GM19193 (cell line): ENCODE measurements around the gene DCDC2.

ENCODE experiments used
- POLR2A ChIP-seq: IDR thresholded peaks from 4 replicates; pipeline ENCODE4 v1.6.1; 2011; ENCODE audit not compliant: insufficient read depth, insufficient read length; ENCODE audit errors: extremely low read depth

The DCDC2 gene

GRCh38 chr6:24332317-24332716 lies 25.5 kb downstream of the DCDC2 start:
- no peak for TF ChIP-seq POLR2A

GRCh38 chr6:24330137-24330732 lies 27.6 kb downstream of the DCDC2 start:
- TF ChIP-seq POLR2A: no peak

- TF ChIP-seq POLR2A: no peak
These were observed 28.4 kb downstream of the DCDC2 start for GRCh38 chr6:24329451-24329850.

DNA sequence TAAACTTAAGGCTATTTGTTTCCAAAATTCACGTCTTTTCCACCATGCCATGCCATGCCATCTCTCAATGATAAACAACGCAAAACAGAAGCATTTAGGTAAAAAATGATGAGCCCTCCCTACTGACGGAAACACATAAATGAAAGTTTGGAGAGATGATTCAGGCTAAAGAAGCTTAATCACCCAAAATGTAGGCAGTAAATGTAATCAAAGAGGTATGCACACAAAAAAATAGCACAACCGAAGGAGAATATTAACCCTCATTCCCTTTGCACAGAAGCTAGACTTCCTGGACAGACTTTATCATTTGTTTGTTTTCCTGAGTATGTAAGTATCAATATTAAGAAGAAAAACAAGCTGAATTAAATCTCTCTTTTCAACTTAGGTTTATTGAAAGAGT lies 28.8 kb downstream of the DCDC2 start:
- TF ChIP-seq POLR2A: no peak

- no peak for TF ChIP-seq POLR2A
These were observed 30.1 kb downstream of the DCDC2 start for GRCh38 chr6:24327756-24328155.

GRCh38 chr6:24325978-24326377 lies 31.9 kb downstream of the DCDC2 start:
- TF ChIP-seq POLR2A: no peak

- no peak for TF ChIP-seq POLR2A
These were observed 33.2 kb downstream of the DCDC2 start for GRCh38 chr6:24324617-24325016.

- TF ChIP-seq POLR2A: no peak
These were observed 34.1 kb downstream of the DCDC2 start for GRCh38 chr6:24323632-24324337.

DNA sequence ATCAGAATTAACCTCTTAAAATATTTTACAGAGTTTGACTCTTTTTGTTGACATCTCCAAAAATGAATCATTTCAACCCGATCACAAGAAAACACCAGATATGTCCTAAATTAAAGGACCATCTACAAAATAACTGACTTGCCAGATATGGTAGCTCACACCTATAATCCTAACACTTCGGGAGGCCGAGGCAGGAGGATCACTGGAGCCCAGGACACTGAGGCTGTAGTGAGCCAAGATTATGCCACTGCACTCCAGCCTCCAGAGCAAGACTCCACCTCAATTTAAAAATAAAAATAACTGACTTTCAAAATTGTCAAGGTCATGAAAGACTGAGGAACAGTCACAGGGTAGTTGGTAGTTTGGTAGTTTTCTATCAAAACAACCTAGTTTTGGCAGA lies 34.9 kb downstream of the DCDC2 start:
- no peak for TF ChIP-seq POLR2A

DNA sequence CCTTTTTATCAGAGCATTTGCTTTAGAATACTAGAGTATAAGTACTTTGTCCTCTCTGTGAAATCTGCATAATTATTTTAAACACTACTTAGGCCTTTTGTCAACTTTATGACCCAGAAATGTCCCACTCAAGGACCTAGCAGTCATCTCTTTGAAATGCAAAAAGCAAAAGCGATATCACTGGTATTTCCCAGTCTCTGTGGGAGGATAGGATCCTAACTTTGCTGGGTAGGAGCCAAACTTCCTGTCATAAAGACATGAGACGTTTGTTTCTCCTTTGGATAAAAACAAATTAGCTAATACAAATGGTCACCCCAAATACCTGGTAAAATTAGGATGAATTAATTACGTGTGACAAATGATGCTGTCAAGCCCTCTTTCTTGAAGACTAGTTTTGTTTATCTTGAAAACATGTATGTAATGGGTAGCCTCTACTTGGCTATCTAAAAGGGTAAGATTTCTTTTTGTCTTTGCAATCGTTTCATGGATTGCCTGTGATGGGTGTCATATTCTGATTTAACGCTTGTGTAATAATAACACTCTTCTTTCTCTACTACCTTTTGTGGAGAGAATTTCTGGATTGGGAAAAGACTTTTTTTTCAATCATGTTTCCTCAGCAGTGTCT lies 36.2 kb downstream of the DCDC2 start:
- TF ChIP-seq POLR2A: no peak

DNA sequence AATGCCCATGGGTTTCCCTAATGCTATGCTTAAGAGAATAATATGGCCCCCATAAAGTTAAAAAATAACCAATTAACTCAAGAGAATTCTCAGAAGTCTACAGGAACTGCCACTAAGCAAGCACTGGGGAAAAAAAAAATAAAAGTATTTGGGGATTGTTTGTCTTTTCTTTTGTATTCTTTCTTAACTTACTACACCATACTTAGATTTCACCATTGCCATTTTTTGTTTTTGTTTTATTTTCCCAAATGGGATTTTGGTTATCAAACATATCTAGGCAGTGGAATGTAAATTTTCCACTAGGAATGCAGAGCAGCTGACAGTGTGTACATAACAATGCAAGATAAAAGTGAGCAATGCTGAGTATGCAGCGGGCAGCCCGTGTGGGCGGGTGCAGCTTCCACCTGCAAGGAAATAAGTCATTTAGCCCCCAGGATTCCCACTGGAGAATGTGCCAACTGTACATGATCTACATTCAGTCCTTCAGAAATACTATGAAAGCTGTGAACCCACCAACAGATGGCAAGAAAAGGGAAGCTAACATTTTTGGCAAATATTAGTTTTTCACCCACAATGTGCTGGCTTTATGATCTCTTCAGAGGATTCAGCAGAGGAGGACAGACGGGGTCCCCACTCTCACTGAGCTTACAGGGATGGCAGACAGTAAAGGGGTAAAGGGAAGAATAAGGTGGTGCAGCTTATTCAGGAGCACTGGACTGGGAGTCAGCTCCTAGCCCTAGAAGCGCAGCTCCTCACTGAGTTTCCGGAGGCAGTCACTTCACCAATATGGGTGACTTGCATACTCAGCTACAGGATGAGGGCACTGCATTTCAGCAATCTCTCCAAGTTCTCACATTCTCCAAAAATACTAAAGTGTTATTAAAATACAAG lies 44.4 kb downstream of the DCDC2 start:
- TF ChIP-seq POLR2A: no peak

DNA sequence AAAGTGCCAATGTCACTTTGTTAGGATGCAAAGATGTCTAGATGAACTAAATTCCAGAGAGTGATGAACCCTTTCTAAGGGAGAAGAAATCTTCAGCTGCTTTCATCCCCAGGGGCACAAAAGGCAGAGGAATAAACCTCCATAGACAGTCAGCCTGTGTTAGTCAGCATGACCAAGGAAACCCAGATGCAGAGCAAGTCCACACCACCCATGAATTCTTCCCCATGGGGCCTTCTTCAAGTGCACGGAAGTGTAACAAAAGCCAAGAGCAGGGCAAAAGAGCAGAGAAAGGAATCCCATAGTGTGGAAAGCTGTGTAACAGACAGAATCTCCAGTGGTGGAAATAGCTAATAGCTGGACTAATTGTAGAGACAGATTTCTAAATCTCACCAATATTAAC lies 50.0 kb downstream of the DCDC2 start:
- TF ChIP-seq POLR2A: no peak

DNA sequence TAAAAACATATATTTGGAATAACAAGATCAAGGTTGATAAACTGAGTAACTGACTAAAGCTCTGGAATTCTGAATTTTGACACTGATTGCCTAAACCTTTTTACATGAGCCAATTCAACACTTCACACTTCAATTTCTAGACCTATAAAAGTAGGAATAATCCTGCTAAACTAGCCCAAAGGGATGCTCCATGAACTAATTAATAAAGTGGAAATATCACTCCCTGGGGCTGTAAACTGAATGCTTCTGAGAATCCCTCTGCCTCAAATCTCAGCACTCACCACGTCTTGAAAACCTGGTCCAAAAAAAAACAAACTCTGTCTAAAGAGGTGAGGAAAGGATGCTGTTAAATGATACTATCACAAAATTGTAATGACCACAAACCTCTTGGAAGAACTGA lies 50.9 kb downstream of the DCDC2 start:
- no peak for TF ChIP-seq POLR2A

DNA sequence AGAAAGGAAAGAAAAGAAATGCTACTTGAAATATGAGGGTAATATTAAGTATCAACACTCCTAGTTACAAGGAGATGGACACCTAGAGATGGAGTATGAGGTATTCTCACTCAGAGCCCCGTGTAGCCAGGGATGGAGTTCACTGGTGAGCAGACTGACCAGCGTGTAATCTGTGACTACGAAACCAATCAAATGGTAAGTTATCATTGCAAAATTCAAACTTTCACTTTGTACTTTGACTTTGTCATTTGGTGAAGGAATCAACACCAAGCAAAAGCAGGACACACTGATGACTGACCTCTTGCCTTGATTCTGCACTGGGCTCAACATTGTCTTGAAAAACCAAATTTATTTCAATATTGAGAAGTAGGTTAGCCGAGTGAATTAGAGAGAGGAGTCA lies 51.8 kb downstream of the DCDC2 start:
- TF ChIP-seq POLR2A: no peak

- TF ChIP-seq POLR2A: no peak
These were observed 60.9 kb downstream of the DCDC2 start for GRCh38 chr6:24296944-24297343.
